Fibroblast of lung (primary cell): ENCODE data around the gene PRICKLE1. TPM values are rescaled to one million over a fixed set of nuclear protein-coding genes. Genes with fewer than 3 reads are reported as not detected.

Experiments used
- DNase-seq, 2 donors: peaks; one replicate each; pipeline versions ENCODE4 v3.0.0 to v3.0.0-alpha.2; 2010; ENCODE audit warnings: low read depth in 2 of 2
- H2AFZ ChIP-seq: 2 replicates; pipeline ENCODE4 v1.5.1; 2012; ENCODE audit warnings: low read length, control low read depth, inconsistent platforms
- H3K27ac ChIP-seq: 2 replicates; pipeline ENCODE4 v1.5.1; 2011; ENCODE audit warnings: low read length, control low read depth; ENCODE audit not compliant: insufficient read depth
- H3K27me3 ChIP-seq: 2 replicates; pipeline ENCODE4 v1.5.1; 2011; ENCODE audit warnings: mild to moderate bottlenecking, low read length; ENCODE audit not compliant: control insufficient read depth, insufficient read depth
- H3K36me3 ChIP-seq: 2 replicates; pipeline ENCODE4 v1.5.1; 2011; ENCODE audit warnings: low read length; ENCODE audit not compliant: control insufficient read depth, insufficient read depth
- H3K4me1 ChIP-seq: 2 replicates; pipeline ENCODE4 v1.5.1; 2011; ENCODE audit warnings: low read length; ENCODE audit not compliant: control insufficient read depth, insufficient read depth; ENCODE audit errors: extremely low read depth
- H3K4me2 ChIP-seq: 2 replicates; pipeline ENCODE4 v1.5.1; 2011; ENCODE audit warnings: low read length, control low read depth; ENCODE audit not compliant: insufficient read depth; ENCODE audit errors: extremely low read depth
- H3K4me3 ChIP-seq, 4 experiments: fragments of 200-600 bp in 1 of 4; sonication (generic) in 1 of 4; replicated peaks in 1 of 4; 2 replicates each; pipeline ENCODE4 v1.5.1; 2011 to 2016; ENCODE audit warnings: low read length in 4 of 4, low read depth in 3 of 4, mild to moderate bottlenecking in 3 of 4, control low read depth in 2 of 4, inconsistent platforms in 1 of 4, mixed read lengths in 1 of 4; ENCODE audit not compliant: insufficient read depth in 1 of 4; ENCODE audit errors: control extremely low read depth in 1 of 4
- H3K79me2 ChIP-seq: 2 replicates; pipeline ENCODE4 v1.5.1; 2012; ENCODE audit warnings: mild to moderate bottlenecking, low read length, inconsistent platforms; ENCODE audit not compliant: control insufficient read depth, insufficient read depth
- H3K9ac ChIP-seq: 2 replicates; pipeline ENCODE4 v1.5.1; 2011; ENCODE audit warnings: mild to moderate bottlenecking, low read length, control low read depth; ENCODE audit not compliant: insufficient read depth
- H3K9me3 ChIP-seq: 2 replicates; pipeline ENCODE4 v1.5.1; 2012; ENCODE audit warnings: low read depth, low read length; ENCODE audit not compliant: control insufficient read depth, insufficient read depth
- H4K20me1 ChIP-seq: 2 replicates; pipeline ENCODE4 v1.5.1; 2011; ENCODE audit warnings: low read length; ENCODE audit not compliant: control insufficient read depth, insufficient read depth; ENCODE audit errors: extremely low read depth
- CTCF ChIP-seq, 2 donors: IDR thresholded peaks in 1 of 2; conservative IDR thresholded peaks in 1 of 2; 1 replicate in 1 of 2; 2 replicates in 1 of 2; pipeline ENCODE4 v1.5.1; 2011 to 2012; ENCODE audit warnings: low read length in 2 of 2, control low read depth in 1 of 2, inconsistent platforms in 1 of 2, low read depth in 1 of 2, mild to moderate bottlenecking in 1 of 2
- EZH2 ChIP-seq: IDR thresholded peaks from 2 replicates; pipeline ENCODE4 v1.5.1; 2012; ENCODE audit warnings: low read length, control low read depth, mild to moderate bottlenecking; ENCODE audit errors: missing control alignments
- polyA plus RNA-seq, 2 donors: library from polyadenylated mRNA; depleted of rRNA in 1 of 2; stranded (reverse) in 1 of 2; unstranded in 1 of 2; fragments of >200 nt; gene quantifications; 2 replicates each; pipeline ENCODE4 v1.2.1, GENCODE V29; 2011 to 2012; ENCODE audit warnings: missing spikeins in 1 of 2
- total RNA-seq: library from RNA; depleted of rRNA; stranded (reverse); fragments of >200 nt; gene quantifications from 2 replicates; pipeline ENCODE4 v1.2.1, GENCODE V29; 2014

PRICKLE1 gene
- total and polyA plus RNA-seq, 2 donors (not counting 1 experiment from before 2014, with no cell fraction given) = 3.4 to 9.6 TPM

DNA sequence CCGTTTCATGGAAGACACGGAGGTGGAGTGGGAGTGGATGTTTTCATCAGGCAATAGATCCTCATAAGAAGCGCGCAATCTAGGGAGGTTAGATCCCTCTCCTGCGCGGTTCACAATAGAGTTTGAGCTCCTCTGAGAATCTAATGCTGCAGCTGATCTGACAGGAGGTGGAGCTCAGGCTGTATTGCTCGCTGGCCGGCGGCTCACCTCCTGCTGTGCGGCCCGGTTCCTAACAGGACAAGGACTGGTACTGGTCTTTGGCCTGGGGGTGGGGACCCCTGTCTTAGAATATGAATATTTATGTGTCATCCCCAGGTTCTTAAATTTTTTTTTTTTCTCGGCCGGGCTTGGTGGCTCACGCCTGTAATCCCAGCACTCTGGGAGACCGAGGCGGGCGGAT, 36.7 kb downstream of the PRICKLE1 start:
- H3K36me3 ChIP-seq = no peaks in the 10 kb centered on the region
- no peak for DNase-seq
- TF ChIP-seq EZH2 (no peak), CTCF (conservative IDR thresholded peaks at IDR 0.05 in 1 of 2, IDR thresholded peaks at IDR 0.05 in 1 of 2; ENCODE audit: low read depth in 1 of 2, low read length in 2 of 2) (no peak)
- H3K27ac ChIP-seq = no peak overlapping the region
- H3K9ac ChIP-seq = no peak overlapping the region
- no peaks in the 10 kb centered on the region for H4K20me1 ChIP-seq
- no peaks in the 10 kb centered on the region for H3K27me3 ChIP-seq
- no peak overlapping the region for H3K4me2 ChIP-seq
- no peak overlapping the region for H3K4me3 ChIP-seq
- H3K9me3 ChIP-seq = no peaks in the 10 kb centered on the region
- H3K79me2 ChIP-seq = no peaks in the 10 kb centered on the region
- no peak overlapping the region for H2AFZ ChIP-seq
- H3K4me1 ChIP-seq = no peaks in the 10 kb centered on the region

DNA sequence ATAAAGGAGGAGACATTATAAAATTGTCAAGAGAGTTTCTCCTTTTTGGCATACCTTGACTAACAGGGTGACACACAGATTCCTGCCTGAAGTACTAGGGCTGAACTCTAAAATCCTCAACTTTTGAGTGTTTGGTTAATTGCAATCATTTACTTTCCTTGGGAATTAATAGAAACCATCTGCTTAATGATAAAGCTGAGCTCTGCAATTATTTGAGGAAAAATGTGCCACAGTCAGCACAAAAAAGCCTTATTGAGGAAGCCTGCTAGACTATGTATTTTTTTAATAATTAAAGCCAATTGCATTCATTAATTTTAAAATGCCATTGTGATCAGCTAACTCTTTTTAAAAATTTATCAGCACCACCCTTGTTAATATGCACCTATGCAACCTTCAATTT, 38.7 kb downstream of the PRICKLE1 start:
- Histone ChIP-seq H3K27me3 (no peaks in the 10 kb centered on the region), H3K36me3 (no peaks in the 10 kb centered on the region), H3K79me2 (no peaks in the 10 kb centered on the region), H3K4me3 (no peak overlapping the region), H4K20me1 (no peaks in the 10 kb centered on the region), H3K9me3 (no peaks in the 10 kb centered on the region), H3K27ac (no peak overlapping the region), H2AFZ (no peak overlapping the region), H3K9ac (no peak overlapping the region), H3K4me1 (no peaks in the 10 kb centered on the region), H3K4me2 (no peak overlapping the region)
- TF ChIP-seq EZH2 (no peak), CTCF (conservative IDR thresholded peaks at IDR 0.05 in 1 of 2, IDR thresholded peaks at IDR 0.05 in 1 of 2; ENCODE audit: low read depth in 1 of 2, low read length in 2 of 2) (no peak)
- DNase-seq = no peak

- Histone ChIP-seq H3K4me1 (no peaks in the 10 kb centered on the region), H3K4me3 (no peak overlapping the region), H3K9ac (no peak overlapping the region), H3K27me3 (no peaks in the 10 kb centered on the region), H3K36me3 (no peaks in the 10 kb centered on the region), H3K9me3 (no peaks in the 10 kb centered on the region), H3K79me2 (no peaks in the 10 kb centered on the region), H3K27ac (no peak overlapping the region), H3K4me2 (no peak overlapping the region), H2AFZ (no peak overlapping the region), H4K20me1 (no peaks in the 10 kb centered on the region)
- no peak for TF ChIP-seq CTCF (conservative IDR thresholded peaks at IDR 0.05 in 1 of 2, IDR thresholded peaks at IDR 0.05 in 1 of 2; ENCODE audit: low read depth in 1 of 2, low read length in 2 of 2)
- no peak for TF ChIP-seq EZH2
- DNase-seq = no peak
Observed at GRCh38 chr12:42546709-42547108, 42.8 kb downstream of the PRICKLE1 start.
